Neural cell (in vitro differentiated cells): ENCODE data around the gene PTX4. TPM values are rescaled to one million over a fixed set of nuclear protein-coding genes. Genes with fewer than 3 reads are reported as not detected.

ENCODE experiments used
- H2AFZ ChIP-seq: fragments of 200-600, 300-800 bp; sonication (generic), shearing (Covaris generic); 2 replicates; pipeline ENCODE4 v1.6.0; 2014; ENCODE audit warnings: low read depth, mild to moderate bottlenecking, antibody characterized with exemption, low read length, moderate library complexity
- H3F3A ChIP-seq: fragments of 200-600 bp; shearing (Covaris generic); 2 replicates; pipeline ENCODE4 v1.6.1; 2016; ENCODE audit warnings: mild to moderate bottlenecking, moderate library complexity, mixed read lengths, antibody characterized with exemption, low read length; ENCODE audit not compliant: insufficient read depth, poor library complexity, severe bottlenecking
- H3K27ac ChIP-seq: fragments of 200-600, 300-800 bp; sonication (generic), shearing (Covaris generic); 2 replicates; pipeline ENCODE4 v1.5.1; 2014; ENCODE audit warnings: mild to moderate bottlenecking, low read length, moderate library complexity
- H3K27me3 ChIP-seq: fragments of 300-800, 200-600 bp; sonication (generic), shearing (Covaris generic); 2 replicates; pipeline ENCODE4 v1.6.0; 2014; ENCODE audit warnings: mild to moderate bottlenecking, low read depth, low read length, moderate library complexity; ENCODE audit not compliant: insufficient read depth
- H3K36me3 ChIP-seq: fragments of 300-800, 200-600 bp; sonication (generic), shearing (Covaris generic); 2 replicates; pipeline ENCODE4 v1.5.1; 2014; ENCODE audit warnings: mild to moderate bottlenecking, antibody characterized with exemption, low read length, moderate library complexity; ENCODE audit not compliant: insufficient read depth
- H3K4me2 ChIP-seq: fragments of 300-800, 200-600 bp; sonication (generic), shearing (Covaris generic); 2 replicates; pipeline ENCODE4 v1.6.0; 2014; ENCODE audit warnings: mild to moderate bottlenecking, low read length
- H3K4me3 ChIP-seq: fragments of 300-800, 200-600 bp; sonication (generic), shearing (Covaris generic); 2 replicates; pipeline ENCODE4 v1.5.1; 2014; ENCODE audit warnings: mild to moderate bottlenecking, low read length, moderate library complexity
- H3K79me2 ChIP-seq: fragments of 200-600 bp; shearing (Covaris generic); replicated peaks from 2 replicates; pipeline ENCODE4 v1.6.0; 2014; ENCODE audit warnings: mild to moderate bottlenecking, low read length, moderate library complexity; ENCODE audit not compliant: insufficient read depth
- H3K9ac ChIP-seq: fragments of 300-800, 200-600 bp; sonication (generic), shearing (Covaris generic); 2 replicates; pipeline ENCODE4 v1.6.1; 2016; ENCODE audit warnings: mild to moderate bottlenecking, low read length, mixed read lengths
- H3K9me2 ChIP-seq: fragments of 200-600 bp; shearing (Covaris generic); 2 replicates; pipeline ENCODE4 v1.6.1; 2016; ENCODE audit warnings: mild to moderate bottlenecking, low read length, mixed read lengths; ENCODE audit not compliant: insufficient read depth
- H3K9me3 ChIP-seq: fragments of 200-600, 300-800 bp; sonication (generic), shearing (Covaris generic); 2 replicates; pipeline ENCODE4 v1.6.1; 2016; ENCODE audit warnings: mild to moderate bottlenecking, mixed run types, low read length, moderate library complexity, mixed read lengths
- H4K20me1 ChIP-seq: fragments of 200-600 bp; shearing (Covaris generic); 2 replicates; pipeline ENCODE4 v1.6.1; 2016; ENCODE audit warnings: mild to moderate bottlenecking, mixed run types; ENCODE audit not compliant: insufficient read depth
- EP300 ChIP-seq: fragments of 450-650 bp; conservative IDR thresholded peaks from 2 replicates; pipeline ENCODE4 v1.6.1; 2014; ENCODE audit warnings: antibody characterized with exemption, mild to moderate bottlenecking, moderate library complexity; ENCODE audit not compliant: poor library complexity, severe bottlenecking
- EZH2 ChIP-seq: fragments of 200-600, 300-800 bp; shearing (Covaris generic), sonication (generic); IDR thresholded peaks from 2 replicates; pipeline ENCODE4 v1.6.1; 2014; ENCODE audit warnings: antibody characterized with exemption, low read length, borderline replicate concordance, mild to moderate bottlenecking; ENCODE audit not compliant: insufficient read depth, poor library complexity, severe bottlenecking
- MXI1 ChIP-seq: fragments of 450-650 bp; conservative IDR thresholded peaks from 2 replicates; pipeline ENCODE4 v1.6.1; 2014; ENCODE audit warnings: antibody characterized with exemption, mild to moderate bottlenecking; ENCODE audit not compliant: poor library complexity, severe bottlenecking
- POLR2AphosphoS5 ChIP-seq: IDR thresholded peaks from 2 replicates; pipeline ENCODE4 v1.6.1; 2012
- RAD21 ChIP-seq: fragments of 450-650 bp; conservative IDR thresholded peaks from 2 replicates; pipeline ENCODE4 v1.6.1; 2014; ENCODE audit warnings: antibody characterized with exemption, mild to moderate bottlenecking, moderate library complexity
- REST ChIP-seq: IDR thresholded peaks from 2 replicates; pipeline ENCODE4 v1.6.1; 2012; ENCODE audit warnings: borderline replicate concordance
- SMC3 ChIP-seq: fragments of 450-650 bp; conservative IDR thresholded peaks from 2 replicates; pipeline ENCODE4 v1.6.1; 2014; ENCODE audit warnings: antibody characterized with exemption, mild to moderate bottlenecking, moderate library complexity; ENCODE audit not compliant: poor library complexity
- TAF1 ChIP-seq: IDR thresholded peaks from 2 replicates; pipeline ENCODE4 v1.6.1; 2012; ENCODE audit warnings: low read depth
- polyA plus RNA-seq: library from polyadenylated mRNA; depleted of rRNA; stranded (reverse); fragments of >200 nt; gene quantifications from 2 replicates; pipeline ENCODE4 v1.2.3, GENCODE V29; 2014
- TF ChIP-seq, protein P1 (sequence below): fragments of 450-650 bp; IDR thresholded peaks from 2 replicates; pipeline ENCODE4 v1.5.1; 2014; ENCODE audit warnings: antibody characterized with exemption, mild to moderate bottlenecking, moderate library complexity; ENCODE audit not compliant: poor library complexity, severe bottlenecking

PTX4 gene
- polyA plus RNA-seq, 1 donor from 2014 or later, result not detected

DNA sequence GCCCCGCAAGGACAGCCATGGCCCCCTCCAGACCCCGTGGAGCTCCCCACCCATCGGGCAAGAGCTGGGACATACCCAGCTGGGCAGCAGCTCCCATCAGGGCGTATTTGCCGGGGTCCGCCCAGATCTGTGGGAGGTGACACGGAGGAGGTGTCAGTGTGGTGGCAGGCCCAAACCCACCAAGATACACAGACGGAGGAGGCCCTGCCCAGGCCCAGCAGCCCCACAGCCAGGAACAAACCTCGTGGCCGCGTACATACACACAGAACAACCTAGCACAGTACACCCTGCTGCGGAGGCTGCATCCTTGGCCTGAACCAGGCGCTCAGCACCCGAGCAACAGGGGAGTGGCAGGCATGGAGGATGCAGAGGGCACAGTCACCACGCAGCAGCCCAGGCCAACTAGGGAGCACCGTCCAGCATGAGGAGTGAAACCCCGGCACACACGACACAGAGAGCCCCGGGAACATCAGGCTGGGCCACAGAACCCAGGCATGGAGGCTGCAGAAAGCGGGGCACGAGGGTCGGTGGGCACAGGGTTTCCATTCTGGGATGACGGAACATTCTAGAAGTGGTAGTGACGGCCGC lies 39.4 kb downstream of the PTX4 start:
- no peaks in the 10 kb centered on the region for H3K9me2 ChIP-seq
- H3K4me3 ChIP-seq, result no peak overlapping the region
- no peaks in the 10 kb centered on the region for H3K79me2 ChIP-seq
- no peaks in the 10 kb centered on the region for H3K9me3 ChIP-seq
- H3F3A ChIP-seq, result no peaks in the 10 kb centered on the region
- no peaks in the 10 kb centered on the region for H4K20me1 ChIP-seq
- H3K4me2 ChIP-seq, result no peak overlapping the region
- H3K9ac ChIP-seq, result no peak overlapping the region
- H3K36me3 ChIP-seq, result no peaks in the 10 kb centered on the region
- H3K27ac ChIP-seq, result no peak overlapping the region
- TF ChIP-seq REST (no peak), RAD21 (no peak), EP300 (no peak), EZH2 (no peak), MXI1 (no peak), POLR2AphosphoS5 (no peak), SMC3 (no peak), TAF1 (no peak)
- TF ChIP-seq, protein P1, sequence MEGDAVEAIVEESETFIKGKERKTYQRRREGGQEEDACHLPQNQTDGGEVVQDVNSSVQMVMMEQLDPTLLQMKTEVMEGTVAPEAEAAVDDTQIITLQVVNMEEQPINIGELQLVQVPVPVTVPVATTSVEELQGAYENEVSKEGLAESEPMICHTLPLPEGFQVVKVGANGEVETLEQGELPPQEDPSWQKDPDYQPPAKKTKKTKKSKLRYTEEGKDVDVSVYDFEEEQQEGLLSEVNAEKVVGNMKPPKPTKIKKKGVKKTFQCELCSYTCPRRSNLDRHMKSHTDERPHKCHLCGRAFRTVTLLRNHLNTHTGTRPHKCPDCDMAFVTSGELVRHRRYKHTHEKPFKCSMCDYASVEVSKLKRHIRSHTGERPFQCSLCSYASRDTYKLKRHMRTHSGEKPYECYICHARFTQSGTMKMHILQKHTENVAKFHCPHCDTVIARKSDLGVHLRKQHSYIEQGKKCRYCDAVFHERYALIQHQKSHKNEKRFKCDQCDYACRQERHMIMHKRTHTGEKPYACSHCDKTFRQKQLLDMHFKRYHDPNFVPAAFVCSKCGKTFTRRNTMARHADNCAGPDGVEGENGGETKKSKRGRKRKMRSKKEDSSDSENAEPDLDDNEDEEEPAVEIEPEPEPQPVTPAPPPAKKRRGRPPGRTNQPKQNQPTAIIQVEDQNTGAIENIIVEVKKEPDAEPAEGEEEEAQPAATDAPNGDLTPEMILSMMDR, result no peak
- no peak overlapping the region for H2AFZ ChIP-seq
- no peaks in the 10 kb centered on the region for H3K27me3 ChIP-seq

GRCh38 chr16:1448536-1449116 lies 40.1 kb downstream of the PTX4 start:
- no peaks in the 10 kb centered on the region for H3F3A ChIP-seq

More at GRCh38 chr16:1448536-1449116, 40.1 kb downstream of the PTX4 start:
- TF ChIP-seq EP300 (no peak), SMC3 (no peak), POLR2AphosphoS5 (no peak), EZH2 (no peak), RAD21 (no peak)
- TF ChIP-seq, protein P1, result no peak
- no peaks in the 10 kb centered on the region for H4K20me1 ChIP-seq
- H3K36me3 ChIP-seq, result no peaks in the 10 kb centered on the region
- no peak overlapping the region for H3K27ac ChIP-seq
- H2AFZ ChIP-seq, result no peak overlapping the region
- no peak overlapping the region for H3K4me3 ChIP-seq
- no peaks in the 10 kb centered on the region for H3K9me2 ChIP-seq
- H3K27me3 ChIP-seq, result no peaks in the 10 kb centered on the region
- H3K9me3 ChIP-seq, result no peaks in the 10 kb centered on the region
- no peaks in the 10 kb centered on the region for H3K79me2 ChIP-seq
- H3K9ac ChIP-seq, result no peak overlapping the region
- no peak overlapping the region for H3K4me2 ChIP-seq
